ENCODE measurements around the gene BAHCC1.

Gene BAHCC1

DNA sequence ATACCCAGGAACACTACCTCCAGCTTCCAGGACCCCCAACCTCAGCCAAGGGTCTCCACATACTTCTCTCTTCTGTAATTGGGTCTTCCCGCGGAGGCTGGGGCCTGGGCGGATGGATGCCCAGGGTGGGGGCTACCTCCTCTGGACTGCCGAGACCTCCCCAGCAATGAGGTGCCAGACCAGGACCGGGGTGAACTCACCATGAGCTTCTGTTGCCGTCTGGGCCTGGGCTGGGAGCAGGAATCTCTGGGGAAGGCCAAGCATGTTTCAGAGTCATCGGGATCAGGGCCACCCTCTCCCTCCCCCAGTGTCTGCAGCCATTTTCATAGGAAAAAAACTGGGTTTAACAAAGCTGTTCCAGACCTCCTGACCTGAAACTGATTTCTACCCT is 10.3 kb upstream of the BAHCC1 start:
- H3K4me3 ChIP-seq (ENCODE audit: low read length) = no peak overlapping the region
- no peak for TF ChIP-seq CTCF (IDR thresholded peaks at IDR 0.05; ENCODE audit: insufficient read depth, low read depth, low read length, missing control alignments)
- DNase-seq (ENCODE audit: low read depth) = no peak

DNA sequence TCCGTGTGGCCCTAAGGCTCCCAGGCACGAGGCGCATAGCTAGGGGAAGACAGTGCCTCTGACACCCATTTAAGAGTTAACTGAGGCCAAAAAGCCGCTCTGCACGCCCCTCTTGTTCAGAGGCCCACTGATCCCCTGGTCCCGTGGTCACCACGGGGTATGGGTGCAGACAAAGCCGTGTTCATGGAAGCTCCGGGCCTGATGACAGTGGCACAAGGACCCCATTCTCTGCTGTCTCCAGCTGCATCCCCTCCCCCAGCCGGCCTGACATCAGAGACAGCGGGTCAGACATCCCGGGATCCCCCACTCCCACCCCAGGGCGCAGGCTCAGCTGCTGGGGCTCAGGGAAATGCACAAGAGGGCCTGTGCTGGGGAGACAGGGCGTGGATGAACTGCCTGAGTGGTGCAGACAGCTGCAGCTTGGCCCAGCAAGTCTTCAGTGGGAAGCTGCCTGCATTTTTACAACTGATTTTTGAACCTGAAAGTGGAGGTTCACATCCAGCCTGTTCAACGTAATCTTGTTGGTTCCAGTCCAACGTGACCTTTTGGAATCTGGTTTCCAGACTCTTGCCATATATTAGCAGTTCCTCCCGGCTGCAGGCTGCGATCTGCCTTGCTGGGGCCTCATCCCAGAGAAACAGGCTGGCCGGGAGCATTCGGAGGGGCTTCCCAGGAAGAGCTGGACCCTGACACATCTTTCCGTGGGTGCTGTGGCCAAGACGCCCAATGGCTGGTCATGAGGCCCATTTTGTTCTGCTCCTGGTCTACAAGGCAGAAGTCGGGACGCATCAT is 9.7 kb upstream of the BAHCC1 start:
- DNase-seq (ENCODE audit: low read depth) = no peak
- H3K4me3 ChIP-seq (ENCODE audit: low read length) = no peak overlapping the region

GRCh38 chr17:81386141-81386645 is 9.1 kb upstream of the BAHCC1 start:
- no peak for DNase-seq (ENCODE audit: low read depth)
- H3K4me3 ChIP-seq (ENCODE audit: low read length) = no peak overlapping the region
- no peak for TF ChIP-seq CTCF (IDR thresholded peaks at IDR 0.05; ENCODE audit: insufficient read depth, low read depth, low read length, missing control alignments)

More for the DNA sequence above, 9.7 kb upstream of the BAHCC1 start:
- no peak for TF ChIP-seq CTCF (IDR thresholded peaks at IDR 0.05; ENCODE audit: insufficient read depth, low read depth, low read length, missing control alignments)

GRCh38 chr17:81386646-81387099 is 8.6 kb upstream of the BAHCC1 start:
- no peak for TF ChIP-seq CTCF (IDR thresholded peaks at IDR 0.05; ENCODE audit: insufficient read depth, low read depth, low read length, missing control alignments)
- peak overlapping the region; percentile 67 for H3K4me3 ChIP-seq (ENCODE audit: low read length)
- no peak for DNase-seq (ENCODE audit: low read depth)

DNA sequence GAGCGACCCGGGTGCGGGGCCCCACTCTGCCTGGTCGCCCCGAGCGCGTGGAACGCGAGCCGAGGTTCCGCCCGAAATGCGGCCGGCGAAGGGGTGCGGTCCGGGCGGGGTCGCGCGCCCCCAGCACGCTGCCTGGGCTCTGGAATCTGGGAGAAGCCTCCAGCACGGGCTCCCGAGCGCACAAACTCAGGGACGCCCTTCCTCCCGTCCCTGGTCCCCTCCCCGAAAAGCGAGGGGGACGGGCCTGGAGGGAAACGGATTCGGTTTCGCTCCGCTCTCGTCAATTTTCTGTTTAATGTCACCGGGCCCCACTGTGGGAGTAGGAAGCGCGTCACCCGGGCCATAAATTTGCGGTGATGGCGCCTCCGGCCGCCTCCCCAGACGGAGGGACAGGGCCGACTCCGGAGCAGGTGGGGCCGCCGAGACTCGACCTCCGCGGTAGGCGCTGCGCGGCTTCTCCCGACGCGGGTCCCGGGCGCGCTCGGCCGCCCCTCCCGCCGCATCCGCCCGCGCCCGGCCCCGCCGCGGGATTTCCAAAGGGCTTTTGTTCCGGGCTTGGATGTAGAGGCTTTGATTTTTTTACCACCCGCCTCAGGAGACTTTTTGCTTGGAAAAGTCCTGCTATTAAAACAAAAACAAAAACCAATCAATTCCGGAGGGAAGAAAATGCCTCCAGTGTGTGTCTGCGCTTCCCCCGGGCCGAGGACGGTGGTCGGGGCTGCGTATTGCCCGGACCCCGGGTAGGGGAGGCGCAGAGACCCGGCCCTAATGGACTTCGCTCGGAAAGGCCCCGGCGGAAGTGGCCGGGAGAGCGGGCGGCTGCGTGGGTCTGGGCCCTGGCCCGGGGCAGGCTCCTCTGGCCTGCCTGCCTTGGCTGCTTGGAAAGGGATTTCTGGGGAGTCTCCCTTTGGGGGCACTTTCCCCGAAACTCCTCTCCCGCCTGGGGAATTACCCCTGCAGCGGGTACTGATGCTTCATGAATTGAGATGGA is 7.9 kb upstream of the BAHCC1 start:
- no peak for TF ChIP-seq CTCF (IDR thresholded peaks at IDR 0.05; ENCODE audit: insufficient read depth, low read depth, low read length, missing control alignments)
- H3K4me3 ChIP-seq (ENCODE audit: low read length) = peak overlapping the region; percentile 67
- no peak for DNase-seq (ENCODE audit: low read depth)

DNA sequence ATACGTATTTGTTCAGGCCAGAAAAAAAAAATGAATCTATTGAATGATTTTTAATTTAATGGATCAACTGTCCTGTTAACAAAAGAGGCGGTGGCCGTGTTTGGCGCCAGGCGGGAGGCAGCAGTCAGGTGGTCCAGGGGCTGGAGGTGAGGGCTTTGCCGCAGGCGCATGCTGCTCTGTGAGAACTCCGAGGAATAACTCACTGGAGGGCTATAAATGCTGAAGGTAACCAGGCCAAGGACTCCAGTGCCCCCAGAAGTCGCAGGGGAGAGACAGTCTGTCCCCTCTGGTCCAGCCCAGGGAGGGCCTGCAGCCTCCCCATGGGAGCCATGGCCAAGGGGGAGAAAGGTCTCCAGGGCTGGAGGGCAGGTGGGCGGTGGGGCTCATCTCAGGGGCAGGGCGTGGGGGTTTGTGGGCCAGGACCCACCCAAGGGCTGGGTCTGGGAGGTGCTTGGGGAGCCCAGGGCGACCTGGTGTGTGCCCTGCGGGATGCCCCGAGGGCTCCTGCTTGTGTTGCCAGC is 7.1 kb upstream of the BAHCC1 start:
- no peak overlapping the region for H3K4me3 ChIP-seq (ENCODE audit: low read length)
- no peak for DNase-seq (ENCODE audit: low read depth)
- no peak for TF ChIP-seq CTCF (IDR thresholded peaks at IDR 0.05; ENCODE audit: insufficient read depth, low read depth, low read length, missing control alignments)
